GM06990 (cell line): ENCODE data around the gene TCF4.

Experiments used
- DNase-seq: peaks from one replicate; pipeline ENCODE4 v3.0.0-alpha.2; 2011; ENCODE audit not compliant: insufficient read length; ENCODE audit errors: extremely low read depth
- H3K27me3 ChIP-seq: replicated peaks from 2 replicates; pipeline ENCODE4 v1.6.0; 2011; ENCODE audit warnings: low read length; ENCODE audit not compliant: control insufficient read depth, insufficient read depth
- H3K36me3 ChIP-seq: 2 replicates; pipeline ENCODE4 v1.5.1; 2011; ENCODE audit warnings: low read length; ENCODE audit not compliant: control insufficient read depth, insufficient read depth
- H3K4me3 ChIP-seq: replicated peaks from 2 replicates; pipeline ENCODE4 v1.5.1; 2011; ENCODE audit warnings: low read depth, mild to moderate bottlenecking, control low read depth, low read length
- CTCF ChIP-seq: IDR thresholded peaks from 2 replicates; pipeline ENCODE4 v1.5.1; 2011; ENCODE audit warnings: low read length, control low read depth, mild to moderate bottlenecking, inconsistent platforms; ENCODE audit not compliant: insufficient read depth, poor library complexity, severe bottlenecking

Gene TCF4

GRCh38 chr18:55573386-55573785 is 14.6 kb downstream of the TCF4 start:
- Histone ChIP-seq H3K36me3 (no peaks in the 10 kb centered on the region), H3K4me3 (no peak overlapping the region), H3K27me3 (no peaks in the 10 kb centered on the region)
- no peak for DNase-seq
- TF ChIP-seq CTCF: no peak

GRCh38 chr18:55570966-55571365 is 17.0 kb downstream of the TCF4 start:
- no peaks in the 10 kb centered on the region for H3K27me3 ChIP-seq
- H3K4me3 ChIP-seq: no peak overlapping the region
- TF ChIP-seq CTCF: no peak
- no peaks in the 10 kb centered on the region for H3K36me3 ChIP-seq
- DNase-seq: no peak

GRCh38 chr18:55566456-55566935 is 21.5 kb downstream of the TCF4 start:
- Histone ChIP-seq H3K4me3 (no peak overlapping the region), H3K36me3 (no peaks in the 10 kb centered on the region), H3K27me3 (no peaks in the 10 kb centered on the region; the same call in 1 of the 2 replicates)
- no peak for TF ChIP-seq CTCF
- DNase-seq: no peak

GRCh38 chr18:55559739-55560138 is 28.3 kb downstream of the TCF4 start:
- no peaks in the 10 kb centered on the region; the same call in 1 of the 2 replicates for H3K27me3 ChIP-seq
- no peak overlapping the region for H3K4me3 ChIP-seq
- no peak for DNase-seq
- no peak for TF ChIP-seq CTCF
- no peaks in the 10 kb centered on the region for H3K36me3 ChIP-seq

- no peak overlapping the region for H3K4me3 ChIP-seq
- no peaks in the 10 kb centered on the region for H3K36me3 ChIP-seq
- TF ChIP-seq CTCF: no peak
- DNase-seq: no peak
- H3K27me3 ChIP-seq: no peaks in the 10 kb centered on the region
Measured at GRCh38 chr18:55557211-55557610, 30.8 kb downstream of the TCF4 start.

- DNase-seq: no peak
- no peak for TF ChIP-seq CTCF
- Histone ChIP-seq H3K36me3 (no peaks in the 10 kb centered on the region), H3K27me3 (no peaks in the 10 kb centered on the region), H3K4me3 (no peak overlapping the region)
Measured at GRCh38 chr18:55555395-55556027, 32.5 kb downstream of the TCF4 start.
